Small intestine (tissue), 7 donors: ENCODE data around the gene ZNF318. TPM values are rescaled to one million over a fixed set of nuclear protein-coding genes. Genes with fewer than 3 reads are reported as not detected.

Experiments used
- DNase-seq, 2 donors: peaks; one replicate each; pipeline versions ENCODE4 v3.0.0 to v3.0.0-alpha.2; 2013
- FAIRE-seq: peaks from 2 replicates; lab custom pipeline; 2012; peaks lifted over from hg19 to GRCh38; lab: Jason Lieb, UNC
- H3K27ac ChIP-seq, 3 donors: one replicate each; pipeline ENCODE4 v1.5.1; 2013; ENCODE audit warnings: low read length in 2 of 3, mild to moderate bottlenecking in 2 of 3, control low read depth in 1 of 3, inconsistent platforms in 1 of 3, low read depth in 1 of 3, moderate library complexity in 1 of 3
- H3K27me3 ChIP-seq, 3 donors: one replicate each; pipeline ENCODE4 v1.6.1; 2013; ENCODE audit warnings: low read length in 3 of 3, inconsistent platforms in 1 of 3; ENCODE audit not compliant: control insufficient read depth in 3 of 3, insufficient read depth in 3 of 3
- H3K36me3 ChIP-seq, 3 donors: one replicate each; pipeline ENCODE4 v1.6.1; 2013; ENCODE audit warnings: low read length in 3 of 3, inconsistent platforms in 1 of 3, low read depth in 1 of 3, mild to moderate bottlenecking in 1 of 3, moderate library complexity in 1 of 3; ENCODE audit not compliant: control insufficient read depth in 3 of 3, insufficient read depth in 2 of 3
- H3K4me1 ChIP-seq, 3 donors: one replicate each; pipeline ENCODE4 v1.6.1; 2013; ENCODE audit warnings: low read length in 2 of 3, inconsistent platforms in 1 of 3, low read depth in 1 of 3, mild to moderate bottlenecking in 1 of 3, moderate library complexity in 1 of 3; ENCODE audit not compliant: control insufficient read depth in 3 of 3, insufficient read depth in 2 of 3
- H3K4me3 ChIP-seq, 3 donors: one replicate each; pipeline ENCODE4 v1.5.1; 2013; ENCODE audit warnings: low read length in 3 of 3, control low read depth in 1 of 3, inconsistent platforms in 1 of 3, low read depth in 1 of 3, mild to moderate bottlenecking in 1 of 3, moderate library complexity in 1 of 3
- H3K9me3 ChIP-seq, 2 donors: one replicate each; pipeline ENCODE4 v1.6.1; 2013; ENCODE audit warnings: low read depth in 1 of 2, low read length in 1 of 2; ENCODE audit not compliant: control insufficient read depth in 2 of 2, insufficient read depth in 1 of 2
- WGBS, 3 donors: extraction: QIAGEN DNeasy Blood & Tissue Kit; methylation state at CpG; one replicate each; pipeline ENCODE4 v1.1.7; 2013; 5-methylcytosine and 5-hydroxymethylcytosine counted together
- polyA plus RNA-seq, 4 donors: library from polyadenylated mRNA; stranded (reverse) in 3 of 4; unstranded in 1 of 4; fragments of 200-250 nt in 3 of 4; fragments of 120-200 nt in 1 of 4; gene quantifications; one replicate each; pipeline versions ENCODE4 v1.2.1 to v1.2.3, GENCODE V29; 2013
- donor health status: healthy with polysubstance abuse.
- donor health status: control.
- donor health status: control.
- donor health status: Bipolar disorder and iron deficiency.
- donor health status: healthy.

The ZNF318 gene
- polyA plus RNA-seq, 4 donors: 3.5 to 18.1 (median 5.0) TPM

DNA sequence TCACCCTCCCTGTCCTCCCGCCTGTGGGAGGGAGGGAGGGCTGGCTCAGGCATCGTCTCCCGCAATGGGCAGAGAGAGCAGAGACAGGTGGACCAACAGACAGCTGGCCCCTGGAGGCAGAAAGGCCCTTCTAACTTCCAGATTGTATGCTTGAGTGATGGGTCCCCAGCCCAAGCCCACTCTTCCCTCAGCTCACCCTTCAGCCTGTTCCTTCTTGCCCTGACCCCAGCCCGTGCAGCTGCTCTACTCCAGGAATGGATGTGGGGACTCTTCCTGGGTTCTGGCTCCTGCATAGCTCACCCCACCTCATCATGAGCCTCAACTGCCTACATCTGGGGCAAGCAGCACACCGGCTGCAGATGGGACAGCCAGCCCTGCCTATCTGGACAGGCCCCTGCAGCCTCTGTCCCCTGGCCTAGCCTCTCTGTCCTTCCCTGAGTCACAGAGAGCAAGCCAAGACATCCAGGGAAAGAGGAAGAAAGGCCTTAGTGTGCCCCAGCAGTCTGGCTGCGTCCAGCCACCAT lies 82.9 kb downstream of the ZNF318 start:
- no peaks in the 10 kb centered on the region for H3K36me3 ChIP-seq
- peaks cover 0 to 44% (median 2%) of the 10 kb centered on the region in 3 donors for H3K4me1 ChIP-seq
- no peak overlapping the region for H3K4me3 ChIP-seq
- FAIRE-seq (no peak), DNase-seq (no peak)
- no peaks in the 10 kb centered on the region for H3K9me3 ChIP-seq
- 91 to 95% (median 91%) methylated on average over 6 of the region's 6 CpGs for WGBS, 3 donors
- no peak overlapping the region for H3K27ac ChIP-seq
- H3K27me3 ChIP-seq: no peaks in the 10 kb centered on the region

Other genes starting within 250 kb of the ZNF318 start
- 10 to 100 TPM in 3 of 4 donors, 1 to 10 TPM in 1; 8.9 to 24.0 (median 16.2) TPM for gene SRF, start 198.4 kb downstream of the ZNF318 start, polyA plus RNA-seq
- 10 to 100 TPM; 22.2 to 86.2 (median 52.5) TPM for gene CUL9, start 187.5 kb downstream of the ZNF318 start, polyA plus RNA-seq
- gene DNPH1, start 140.2 kb downstream of the ZNF318 start, polyA plus RNA-seq: 100 to 1,000 TPM; 192 to 370 (median 327) TPM
- 1 to 10 TPM in 2 of 4 donors, under 1 TPM in 2; 0.89 to 2.1 (median 1.0) TPM for gene TTBK1, start 126.2 kb downstream of the ZNF318 start, polyA plus RNA-seq
- under 1 TPM in 2 of 4 donors, not detected in 2; 0.10 to 0.50 TPM for gene SLC22A7, start 71.4 kb downstream of the ZNF318 start, polyA plus RNA-seq
- 1 to 10 TPM in 3 of 4 donors, under 1 TPM in 1; 0.89 to 3.4 (median 2.5) TPM for gene CRIP3, start 60.8 kb downstream of the ZNF318 start, polyA plus RNA-seq
- gene ABCC10, start 57.9 kb upstream of the ZNF318 start, polyA plus RNA-seq: 10 to 100 TPM; 15.7 to 31.1 (median 22.2) TPM
- 1 to 10 TPM in 1 of 4 donors, under 1 TPM in 1, not detected in 2; 0.72 to 1.3 TPM for gene DLK2, start 85.9 kb upstream of the ZNF318 start, polyA plus RNA-seq
- 10 to 100 TPM; 17.2 to 34.5 (median 29.8) TPM for gene TJAP1, start 107.9 kb upstream of the ZNF318 start, polyA plus RNA-seq
- under 1 TPM; 0.22 to 0.54 (median 0.38) TPM for gene LRRC73, start 140.7 kb upstream of the ZNF318 start, polyA plus RNA-seq
- gene YIPF3, start 147.3 kb upstream of the ZNF318 start, polyA plus RNA-seq: 100 to 1,000 TPM in 1 of 4 donors, 10 to 100 TPM in 3; 49.0 to 121 (median 71.8) TPM
- 10 to 100 TPM in 3 of 4 donors, 1 to 10 TPM in 1; 10.0 to 38.7 (median 23.7) TPM for gene POLR1C, start 147.4 kb upstream of the ZNF318 start, polyA plus RNA-seq
- gene XPO5, start 206.4 kb upstream of the ZNF318 start, polyA plus RNA-seq: 10 to 100 TPM in 2 of 4 donors, 1 to 10 TPM in 2; 5.1 to 26.0 (median 8.8) TPM
- 1 to 10 TPM; 2.0 to 8.8 (median 3.1) TPM for gene POLH, start 206.5 kb upstream of the ZNF318 start, polyA plus RNA-seq